HepG2 (cell line): ENCODE results near the gene TMEM269. TPM values are rescaled to one million over a fixed set of nuclear protein-coding genes. Genes with fewer than 3 reads are reported as not detected.

ENCODE experiments used
- HNRNPLL ChIP-seq: fragments of 200-400 bp; formaldehyde crosslinking; IDR thresholded peaks from 2 replicates; pipeline ENCODE4 v1.6.1; 2017; ENCODE audit warnings: mild to moderate bottlenecking, low read depth, low read length; ENCODE audit not compliant: poor library complexity, severe bottlenecking
- NFYC ChIP-seq: IDR thresholded peaks from 2 replicates; pipeline ENCODE4 v1.6.1; 2016; ENCODE audit warnings: missing genetic modification reagents, missing compliant biosample characterization
- PLRG1 ChIP-seq: fragments of 450-650 bp; conservative IDR thresholded peaks from 2 replicates; pipeline ENCODE4 v1.6.1; 2016
- SP2 ChIP-seq: sonication (generic); formaldehyde crosslinking; IDR thresholded peaks from 2 replicates; pipeline ENCODE4 v1.5.1; 2020; ENCODE audit warnings: mild to moderate bottlenecking, missing genetic modification reagents
- WIZ ChIP-seq: sonication (generic); formaldehyde crosslinking; IDR thresholded peaks from 2 replicates; pipeline ENCODE4 v1.5.1; 2020; ENCODE audit warnings: mild to moderate bottlenecking, missing genetic modification reagents
- YEATS4 ChIP-seq: sonication (generic); formaldehyde crosslinking; IDR thresholded peaks from 2 replicates; pipeline ENCODE4 v1.4.0; 2020; ENCODE audit warnings: missing genetic modification reagents, borderline replicate concordance
- ZFYVE20 ChIP-seq: sonication (generic); formaldehyde crosslinking; IDR thresholded peaks from 2 replicates; pipeline ENCODE4 v1.8.0; 2023; ENCODE audit warnings: low read depth, mild to moderate bottlenecking, moderate library complexity, missing genetic modification reagents, borderline replicate concordance
- ZMYM4 ChIP-seq: sonication (generic); formaldehyde crosslinking; IDR thresholded peaks from 2 replicates; pipeline ENCODE4 v1.8.1; 2023; ENCODE audit warnings: mild to moderate bottlenecking, missing genetic modification reagents
- ZNF12 ChIP-seq: sonication (generic); formaldehyde crosslinking; IDR thresholded peaks from 2 replicates; pipeline ENCODE4 v1.5.0; 2020; ENCODE audit warnings: missing genetic modification reagents
- ZNF121 ChIP-seq: sonication (generic); formaldehyde crosslinking; IDR thresholded peaks from 2 replicates; pipeline ENCODE4 v1.5.0; 2020; ENCODE audit warnings: mild to moderate bottlenecking, missing genetic modification reagents
- ZNF350 ChIP-seq: sonication (generic); formaldehyde crosslinking; IDR thresholded peaks from 2 replicates; pipeline ENCODE4 v1.4.0; 2020; ENCODE audit warnings: mild to moderate bottlenecking, low read depth, missing genetic modification reagents, borderline replicate concordance
- ZNF577 ChIP-seq: sonication (generic); formaldehyde crosslinking; IDR thresholded peaks from 2 replicates; pipeline ENCODE4 v1.4.0; 2020; ENCODE audit warnings: mild to moderate bottlenecking, low read depth, missing genetic modification reagents, borderline replicate concordance
- ZNF614 ChIP-seq: IDR thresholded peaks from 2 replicates; pipeline ENCODE4 v1.6.1; 2018; ENCODE audit warnings: missing biosample characterization, missing genetic modification reagents, inconsistent platforms, borderline replicate concordance
- ZNF749 ChIP-seq: sonication (generic); formaldehyde crosslinking; IDR thresholded peaks from 2 replicates; pipeline ENCODE4 v1.8.0; 2022; ENCODE audit warnings: mild to moderate bottlenecking, missing genetic modification reagents, moderate library complexity, borderline replicate concordance
- ZNF775 ChIP-seq: sonication (generic); formaldehyde crosslinking; IDR thresholded peaks from 2 replicates; pipeline ENCODE4 v1.4.0; 2020; ENCODE audit warnings: missing genetic modification reagents, mild to moderate bottlenecking, moderate library complexity, borderline replicate concordance
- polyA plus RNA-seq, 8 experiments: library from polyadenylated mRNA; depleted of rRNA in 3 of 8; stranded (reverse) in 7 of 8; unstranded in 1 of 8; fragments of >200 nt; fragmentation: Illumina TruSeq in 4 of 8; extraction: Trizol in 4 of 8; gene quantifications; 2 replicates each; pipeline versions ENCODE4 v1.2.1 to v1.2.3, GENCODE V29; 2011 to 2016; ENCODE audit warnings: low read depth in 4 of 8, missing spikeins in 1 of 8, mixed read lengths in 1 of 8; ENCODE audit not compliant: insufficient read depth in 1 of 8
- total RNA-seq, 5 experiments: library from RNA; depleted of rRNA; stranded (reverse); fragments of >200 nt; fragmentation: Illumina TruSeq; extraction: Trizol; gene quantifications; 2 replicates each; pipeline ENCODE4 v1.2.3, GENCODE V29; 2016; ENCODE audit warnings: low read depth in 1 of 5
- TF ChIP-seq, protein P1 (sequence below): sonication (generic); formaldehyde crosslinking; IDR thresholded peaks from 2 replicates; pipeline ENCODE4 v1.8.1; 2023; ENCODE audit warnings: mild to moderate bottlenecking, moderate library complexity, missing genetic modification reagents
- TF ChIP-seq, protein P2 (sequence below): sonication (generic); formaldehyde crosslinking; IDR thresholded peaks from 2 replicates; pipeline ENCODE4 v1.4.0; 2020; ENCODE audit warnings: missing genetic modification reagents, mild to moderate bottlenecking, borderline replicate concordance
- TF ChIP-seq, protein P3 (sequence below): sonication (generic); formaldehyde crosslinking; IDR thresholded peaks from 2 replicates; pipeline ENCODE4 v1.5.0; 2020; ENCODE audit warnings: missing genetic modification reagents
- TF ChIP-seq, protein P4 (sequence below): sonication (generic); formaldehyde crosslinking; IDR thresholded peaks from 2 replicates; pipeline ENCODE4 v1.4.0; 2020; ENCODE audit warnings: missing genetic modification reagents
- TF ChIP-seq, protein P5 (sequence below): sonication (generic); formaldehyde crosslinking; conservative IDR thresholded peaks from 2 replicates; pipeline ENCODE4 v1.5.0; 2020; ENCODE audit warnings: missing genetic modification reagents

The TMEM269 gene
- total and polyA plus RNA-seq, 2 of the 13 experiments (the other 11 are each of a cell fraction or from before 2014, with no cell fraction given): 0.15 to 0.21 TPM

DNA sequence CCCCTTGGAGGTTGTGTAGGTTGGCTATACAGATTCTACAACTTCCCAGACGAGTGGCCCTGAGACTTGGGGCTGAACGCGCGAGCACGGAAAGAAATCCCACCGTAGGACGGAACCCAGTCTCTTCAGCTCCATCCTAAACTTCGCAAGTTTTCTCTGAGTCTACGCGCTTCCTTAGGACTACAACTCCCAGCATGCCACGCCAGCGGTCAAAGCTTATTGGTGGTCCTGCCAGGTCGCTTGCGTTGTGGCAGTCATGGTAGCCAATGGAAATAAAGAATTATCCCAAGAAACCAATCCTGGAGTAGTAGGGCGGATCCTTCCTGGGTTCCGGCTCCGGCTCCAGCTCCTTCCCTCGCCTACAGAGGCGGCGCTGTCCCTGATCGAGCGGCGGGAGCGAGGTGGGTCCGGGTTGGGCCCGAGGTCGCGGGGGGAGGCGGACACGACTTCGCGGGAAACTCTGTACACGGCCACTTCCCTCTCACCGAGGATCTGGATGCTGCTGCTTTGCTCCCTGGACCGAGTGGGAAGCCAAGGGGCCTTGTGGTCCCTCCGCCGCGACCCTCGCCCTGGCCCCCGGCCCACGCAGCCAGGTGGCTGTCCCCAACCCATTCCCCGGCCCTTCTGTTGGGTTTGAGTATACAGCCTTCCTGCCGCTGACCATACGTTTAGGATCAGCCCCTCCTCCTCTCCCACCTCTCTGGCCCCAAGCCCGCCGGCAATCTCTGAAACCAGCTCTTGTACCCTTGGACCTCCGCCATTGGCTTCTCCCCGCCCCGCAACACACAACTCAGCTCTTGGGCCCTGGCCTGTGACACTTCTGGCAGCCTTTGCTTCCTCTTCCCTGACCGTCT, 61.7 kb downstream of the TMEM269 start, which contains the start of gene ZNF691 (continued):
- TF ChIP-seq YEATS4 (CRISPR knock-in tag): no peak; the same call in 1 of the 2 replicates
- peak; percentile 36 for TF ChIP-seq HNRNPLL
- TF ChIP-seq ZNF121 (CRISPR knock-in tag): no peak
- TF ChIP-seq ZNF577 (CRISPR knock-in tag): no peak
- peak; percentile 42; the same call in 1 of the 2 replicates for TF ChIP-seq ZNF350 (CRISPR knock-in tag)
- no peak for TF ChIP-seq ZFYVE20
- TF ChIP-seq ZMYM4: no peak
- TF ChIP-seq NFYC (CRISPR knock-in tag): peak; percentile 100
- TF ChIP-seq, protein P1, sequence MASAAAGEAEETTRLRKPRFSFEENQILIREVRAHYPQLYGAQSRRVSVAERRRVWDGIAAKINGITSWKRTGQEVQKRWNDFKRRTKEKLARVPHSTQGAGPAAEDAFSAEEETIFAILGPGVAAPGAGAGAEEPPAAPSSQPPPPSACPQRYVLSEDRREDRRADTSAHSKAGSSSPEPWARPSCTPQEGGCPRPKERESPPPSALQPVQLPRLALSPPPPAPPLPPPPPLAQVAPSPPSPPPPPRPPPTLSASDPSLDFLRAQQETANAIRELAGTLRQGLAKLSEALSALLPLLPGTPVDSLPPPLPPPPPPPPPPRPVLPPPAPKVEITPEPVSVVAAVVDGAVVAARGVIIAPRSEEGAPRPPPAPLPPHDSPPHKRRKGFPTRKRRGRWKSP (CRISPR knock-in tag): no peak; the same call in 1 of the 2 replicates
- TF ChIP-seq, protein P2, sequence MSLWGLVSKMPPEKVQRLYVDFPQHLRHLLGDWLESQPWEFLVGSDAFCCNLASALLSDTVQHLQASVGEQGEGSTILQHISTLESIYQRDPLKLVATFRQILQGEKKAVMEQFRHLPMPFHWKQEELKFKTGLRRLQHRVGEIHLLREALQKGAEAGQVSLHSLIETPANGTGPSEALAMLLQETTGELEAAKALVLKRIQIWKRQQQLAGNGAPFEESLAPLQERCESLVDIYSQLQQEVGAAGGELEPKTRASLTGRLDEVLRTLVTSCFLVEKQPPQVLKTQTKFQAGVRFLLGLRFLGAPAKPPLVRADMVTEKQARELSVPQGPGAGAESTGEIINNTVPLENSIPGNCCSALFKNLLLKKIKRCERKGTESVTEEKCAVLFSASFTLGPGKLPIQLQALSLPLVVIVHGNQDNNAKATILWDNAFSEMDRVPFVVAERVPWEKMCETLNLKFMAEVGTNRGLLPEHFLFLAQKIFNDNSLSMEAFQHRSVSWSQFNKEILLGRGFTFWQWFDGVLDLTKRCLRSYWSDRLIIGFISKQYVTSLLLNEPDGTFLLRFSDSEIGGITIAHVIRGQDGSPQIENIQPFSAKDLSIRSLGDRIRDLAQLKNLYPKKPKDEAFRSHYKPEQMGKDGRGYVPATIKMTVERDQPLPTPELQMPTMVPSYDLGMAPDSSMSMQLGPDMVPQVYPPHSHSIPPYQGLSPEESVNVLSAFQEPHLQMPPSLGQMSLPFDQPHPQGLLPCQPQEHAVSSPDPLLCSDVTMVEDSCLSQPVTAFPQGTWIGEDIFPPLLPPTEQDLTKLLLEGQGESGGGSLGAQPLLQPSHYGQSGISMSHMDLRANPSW (CRISPR knock-in tag): no peak
- TF ChIP-seq PLRG1: no peak
- TF ChIP-seq ZNF614 (CRISPR knock-in tag): no peak
- TF ChIP-seq, protein P3, sequence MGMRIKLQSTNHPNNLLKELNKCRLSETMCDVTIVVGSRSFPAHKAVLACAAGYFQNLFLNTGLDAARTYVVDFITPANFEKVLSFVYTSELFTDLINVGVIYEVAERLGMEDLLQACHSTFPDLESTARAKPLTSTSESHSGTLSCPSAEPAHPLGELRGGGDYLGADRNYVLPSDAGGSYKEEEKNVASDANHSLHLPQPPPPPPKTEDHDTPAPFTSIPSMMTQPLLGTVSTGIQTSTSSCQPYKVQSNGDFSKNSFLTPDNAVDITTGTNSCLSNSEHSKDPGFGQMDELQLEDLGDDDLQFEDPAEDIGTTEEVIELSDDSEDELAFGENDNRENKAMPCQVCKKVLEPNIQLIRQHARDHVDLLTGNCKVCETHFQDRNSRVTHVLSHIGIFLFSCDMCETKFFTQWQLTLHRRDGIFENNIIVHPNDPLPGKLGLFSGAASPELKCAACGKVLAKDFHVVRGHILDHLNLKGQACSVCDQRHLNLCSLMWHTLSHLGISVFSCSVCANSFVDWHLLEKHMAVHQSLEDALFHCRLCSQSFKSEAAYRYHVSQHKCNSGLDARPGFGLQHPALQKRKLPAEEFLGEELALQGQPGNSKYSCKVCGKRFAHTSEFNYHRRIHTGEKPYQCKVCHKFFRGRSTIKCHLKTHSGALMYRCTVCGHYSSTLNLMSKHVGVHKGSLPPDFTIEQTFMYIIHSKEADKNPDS (CRISPR knock-in tag): no peak
- no peak for TF ChIP-seq WIZ (CRISPR knock-in tag)
- TF ChIP-seq, protein P4, sequence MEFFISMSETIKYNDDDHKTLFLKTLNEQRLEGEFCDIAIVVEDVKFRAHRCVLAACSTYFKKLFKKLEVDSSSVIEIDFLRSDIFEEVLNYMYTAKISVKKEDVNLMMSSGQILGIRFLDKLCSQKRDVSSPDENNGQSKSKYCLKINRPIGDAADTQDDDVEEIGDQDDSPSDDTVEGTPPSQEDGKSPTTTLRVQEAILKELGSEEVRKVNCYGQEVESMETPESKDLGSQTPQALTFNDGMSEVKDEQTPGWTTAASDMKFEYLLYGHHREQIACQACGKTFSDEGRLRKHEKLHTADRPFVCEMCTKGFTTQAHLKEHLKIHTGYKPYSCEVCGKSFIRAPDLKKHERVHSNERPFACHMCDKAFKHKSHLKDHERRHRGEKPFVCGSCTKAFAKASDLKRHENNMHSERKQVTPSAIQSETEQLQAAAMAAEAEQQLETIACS (CRISPR knock-in tag): no peak
- no peak for TF ChIP-seq ZNF12 (CRISPR knock-in tag)
- TF ChIP-seq ZNF749 (CRISPR knock-in tag): peak; percentile 76; the same call in 1 of the 2 replicates
- TF ChIP-seq, protein P5, sequence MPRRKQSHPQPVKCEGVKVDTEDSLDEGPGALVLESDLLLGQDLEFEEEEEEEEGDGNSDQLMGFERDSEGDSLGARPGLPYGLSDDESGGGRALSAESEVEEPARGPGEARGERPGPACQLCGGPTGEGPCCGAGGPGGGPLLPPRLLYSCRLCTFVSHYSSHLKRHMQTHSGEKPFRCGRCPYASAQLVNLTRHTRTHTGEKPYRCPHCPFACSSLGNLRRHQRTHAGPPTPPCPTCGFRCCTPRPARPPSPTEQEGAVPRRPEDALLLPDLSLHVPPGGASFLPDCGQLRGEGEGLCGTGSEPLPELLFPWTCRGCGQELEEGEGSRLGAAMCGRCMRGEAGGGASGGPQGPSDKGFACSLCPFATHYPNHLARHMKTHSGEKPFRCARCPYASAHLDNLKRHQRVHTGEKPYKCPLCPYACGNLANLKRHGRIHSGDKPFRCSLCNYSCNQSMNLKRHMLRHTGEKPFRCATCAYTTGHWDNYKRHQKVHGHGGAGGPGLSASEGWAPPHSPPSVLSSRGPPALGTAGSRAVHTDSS (CRISPR knock-in tag): no peak
- TF ChIP-seq SP2 (CRISPR knock-in tag): peak; percentile 100
- no peak for TF ChIP-seq ZNF775
